Thymus (tissue), 11 donors: ENCODE data around the gene MED1. TPM values are rescaled to one million over a fixed set of nuclear protein-coding genes. Genes with fewer than 3 reads are reported as not detected.
"Not testable (repeated sequence)": the region's sequence is repeated elsewhere in the genome, so short reads cannot be mapped to it uniquely, and the experiment has no call there.

Experiments
- DNase-seq, 9 donors: peaks; one replicate each; pipeline ENCODE4 v3.0.0-alpha.2; 2013; ENCODE audit warnings: low spot score in 9 of 9, low read depth in 6 of 9, missing footprints in 1 of 9
- H3K27ac ChIP-seq, 2 donors: one replicate each; pipeline ENCODE4 v1.5.1; 2013; ENCODE audit warnings: control low read depth in 1 of 2, low read depth in 1 of 2, low read length in 1 of 2, mild to moderate bottlenecking in 1 of 2, moderate library complexity in 1 of 2
- H3K27me3 ChIP-seq, 2 donors: one replicate each; pipeline ENCODE4 v1.5.1; 2013; ENCODE audit warnings: low read length in 1 of 2; ENCODE audit not compliant: control insufficient read depth in 2 of 2, insufficient read depth in 1 of 2
- H3K36me3 ChIP-seq, 2 donors: one replicate each; pipeline ENCODE4 v1.5.1; 2013; ENCODE audit warnings: low read length in 1 of 2, mild to moderate bottlenecking in 1 of 2, moderate library complexity in 1 of 2; ENCODE audit not compliant: control insufficient read depth in 2 of 2, insufficient read depth in 2 of 2
- H3K4me1 ChIP-seq, 2 donors: one replicate each; pipeline ENCODE4 v1.5.1; 2013; ENCODE audit warnings: low read length in 2 of 2; ENCODE audit not compliant: control insufficient read depth in 2 of 2, insufficient read depth in 2 of 2
- H3K4me3 ChIP-seq, 2 donors: one replicate each; pipeline ENCODE4 v1.5.1; 2013; ENCODE audit warnings: low read length in 2 of 2, control low read depth in 1 of 2, mild to moderate bottlenecking in 1 of 2
- H3K9me3 ChIP-seq, 2 donors: one replicate each; pipeline ENCODE4 v1.5.1; 2013; ENCODE audit warnings: low read length in 1 of 2, mild to moderate bottlenecking in 1 of 2; ENCODE audit not compliant: control insufficient read depth in 2 of 2, insufficient read depth in 1 of 2
- WGBS: extraction: QIAGEN DNeasy Blood & Tissue Kit; methylation state at CpG from one replicate; pipeline ENCODE4 v1.1.7; 2013; 5-methylcytosine and 5-hydroxymethylcytosine counted together
- polyA plus RNA-seq: library from polyadenylated mRNA; stranded (reverse); fragments of 200-250 nt; gene quantifications from one replicate; pipeline ENCODE4 v1.2.3, GENCODE V29; 2013
- total RNA-seq: library from RNA; stranded (reverse); fragments of 120-200 nt; gene quantifications from one replicate; pipeline ENCODE4 v1.2.4, GENCODE V29; 2013
- donor health status: healthy.

Gene MED1
- total and polyA plus RNA-seq, 2 donors: 10.9 to 19.1 TPM

DNA sequence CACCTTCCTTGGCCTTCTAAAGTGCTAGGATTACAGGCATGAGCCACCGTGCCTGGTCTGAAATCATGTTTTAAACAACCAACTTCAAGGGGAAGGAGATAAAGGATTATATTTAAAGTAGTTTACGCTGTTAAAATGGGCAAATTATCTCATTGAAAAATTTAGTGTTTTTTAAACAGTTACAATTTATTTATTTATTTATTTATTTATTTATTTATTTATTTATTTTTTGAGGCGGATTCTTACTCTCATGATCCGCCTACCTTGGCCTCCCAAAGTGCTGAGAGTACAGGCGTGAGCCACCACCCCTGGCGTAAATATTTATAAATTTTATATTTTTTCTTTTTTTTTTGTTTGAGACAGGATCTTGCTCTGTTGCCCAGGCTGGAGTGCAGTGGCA lies 32.4 kb upstream of the MED1 start:
- Histone ChIP-seq H3K27me3 (no peaks in the 10 kb centered on the region), H3K36me3 (peaks cover 7 to 17% of the 10 kb centered on the region in 2 donors), H3K9me3 (no peaks in the 10 kb centered on the region), H3K27ac (no peak overlapping the region), H3K4me1 (no peaks in the 10 kb centered on the region), H3K4me3 (no peak overlapping the region)
- WGBS: 99% methylated on average over 6 of the region's 6 CpGs
- no peak for DNase-seq

DNA sequence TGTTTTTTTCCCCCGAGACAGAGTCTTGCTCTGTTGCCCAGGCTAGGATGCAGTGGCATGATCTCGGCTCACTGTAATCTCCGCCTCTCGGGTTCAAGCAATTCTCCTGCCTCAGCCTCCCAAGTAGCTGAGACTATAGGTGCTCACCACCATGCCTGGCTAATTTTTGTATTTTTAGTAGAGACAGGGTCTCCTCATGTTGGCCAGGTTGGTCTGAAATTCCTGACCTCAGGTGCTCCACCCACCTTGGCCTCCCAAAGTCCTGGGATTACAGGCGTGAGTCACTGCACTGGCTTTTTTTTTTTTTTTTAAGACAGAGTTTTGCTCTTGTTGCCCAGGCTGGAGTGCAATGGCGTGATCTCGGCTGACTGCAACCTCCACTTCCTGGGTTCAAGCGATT lies 28.6 kb upstream of the MED1 start:
- DNase-seq, H3K27ac ChIP-seq, H3K27me3 ChIP-seq, H3K4me1 ChIP-seq, H3K9me3 ChIP-seq, H3K4me3 ChIP-seq: not testable (repeated sequence)
- over 99% methylated on average over 8 of the region's 8 CpGs for WGBS
- peaks cover 20 to 27% of the 10 kb centered on the region in 2 donors for H3K36me3 ChIP-seq

DNA sequence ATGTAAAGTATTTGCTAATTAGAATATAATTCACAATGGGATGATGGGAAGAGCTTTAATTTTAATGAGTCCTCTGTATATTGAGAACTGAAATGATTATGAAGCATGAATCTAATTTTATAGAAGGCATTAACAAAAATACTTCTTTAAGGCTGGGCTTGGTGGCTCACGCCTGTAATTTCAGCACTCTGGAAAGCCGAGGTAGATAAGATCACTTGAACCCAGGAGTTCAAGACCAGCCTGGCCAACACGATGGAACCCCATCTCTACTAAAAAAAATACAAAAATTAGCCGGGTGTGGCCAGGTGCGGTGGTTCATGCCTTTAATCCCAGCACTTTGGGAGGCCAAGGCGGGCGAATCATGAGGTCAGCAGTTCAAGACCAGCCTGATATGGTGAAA lies 22.2 kb upstream of the MED1 start:
- peaks cover 33 to 53% of the 10 kb centered on the region in 2 donors for H3K36me3 ChIP-seq

DNA sequence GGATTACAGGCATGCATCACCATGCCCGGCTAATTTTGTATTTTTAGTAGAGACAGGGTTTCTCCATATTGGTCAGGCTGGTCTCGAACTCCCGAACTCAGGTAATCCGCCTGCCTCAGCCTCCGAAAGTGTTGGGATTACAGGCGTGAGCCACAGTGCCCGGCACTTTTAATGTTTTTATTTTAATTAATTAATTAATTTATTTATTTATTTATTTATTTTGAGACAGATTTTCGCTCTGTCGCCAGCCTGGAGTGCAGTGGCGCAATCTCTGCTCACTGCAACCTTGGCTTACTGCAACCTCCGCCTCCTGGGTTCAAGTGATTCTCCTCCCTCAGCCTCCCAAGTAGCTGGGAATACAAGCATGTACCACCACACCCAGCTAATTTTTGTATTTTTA lies 17.5 kb upstream of the MED1 start:
- H3K27ac ChIP-seq, H3K27me3 ChIP-seq, DNase-seq, H3K4me3 ChIP-seq, H3K9me3 ChIP-seq: not testable (repeated sequence)
- WGBS: 98% methylated on average over 11 of the region's 11 CpGs
- H3K36me3 ChIP-seq: peaks cover 17 to 32% of the 10 kb centered on the region in 2 donors
- peaks cover 0 to 10% of the 10 kb centered on the region in 2 donors for H3K4me1 ChIP-seq

More for the DNA sequence above, 22.2 kb upstream of the MED1 start:
- Histone ChIP-seq H3K4me1 (no peaks in the 10 kb centered on the region), H3K4me3 (no peak overlapping the region), H3K9me3 (no peaks in the 10 kb centered on the region), H3K27ac (no peak overlapping the region), H3K27me3 (no peaks in the 10 kb centered on the region)
- DNase-seq: no peak
- 91% methylated on average over 7 of the region's 7 CpGs for WGBS

DNA sequence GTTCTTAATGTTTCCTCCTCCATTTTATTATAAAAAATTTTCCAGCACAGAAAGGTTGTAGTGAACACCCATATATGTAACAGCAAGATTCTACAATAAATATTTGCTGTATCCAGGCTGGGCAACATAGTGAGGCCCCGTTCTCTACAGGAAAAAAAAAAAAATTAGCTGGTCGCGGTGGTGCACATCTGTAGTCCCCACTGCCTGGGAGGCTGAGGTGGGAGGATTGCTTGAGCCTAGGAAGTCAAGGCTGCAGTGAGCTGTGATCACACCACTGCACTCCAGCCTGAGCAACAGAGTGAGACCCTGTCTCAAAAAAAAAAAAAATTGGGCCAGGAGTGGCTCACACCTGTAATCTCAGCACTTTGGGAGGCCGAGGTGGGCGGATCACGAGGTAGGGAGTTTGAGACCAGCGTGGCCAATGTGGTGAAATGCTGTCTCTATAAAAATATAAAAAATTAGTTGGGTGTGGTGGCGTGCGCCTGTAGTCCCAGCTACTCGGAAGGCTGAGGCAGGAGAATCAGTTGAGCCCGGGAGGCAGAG lies 13.6 kb upstream of the MED1 start:
- not testable (repeated sequence) for H3K36me3 ChIP-seq, H3K9me3 ChIP-seq, H3K4me3 ChIP-seq, H3K27me3 ChIP-seq, H3K27ac ChIP-seq, DNase-seq
- WGBS: 93% methylated on average over 11 of the region's 11 CpGs
- peaks cover 0 to 10% of the 10 kb centered on the region in 2 donors for H3K4me1 ChIP-seq

DNA sequence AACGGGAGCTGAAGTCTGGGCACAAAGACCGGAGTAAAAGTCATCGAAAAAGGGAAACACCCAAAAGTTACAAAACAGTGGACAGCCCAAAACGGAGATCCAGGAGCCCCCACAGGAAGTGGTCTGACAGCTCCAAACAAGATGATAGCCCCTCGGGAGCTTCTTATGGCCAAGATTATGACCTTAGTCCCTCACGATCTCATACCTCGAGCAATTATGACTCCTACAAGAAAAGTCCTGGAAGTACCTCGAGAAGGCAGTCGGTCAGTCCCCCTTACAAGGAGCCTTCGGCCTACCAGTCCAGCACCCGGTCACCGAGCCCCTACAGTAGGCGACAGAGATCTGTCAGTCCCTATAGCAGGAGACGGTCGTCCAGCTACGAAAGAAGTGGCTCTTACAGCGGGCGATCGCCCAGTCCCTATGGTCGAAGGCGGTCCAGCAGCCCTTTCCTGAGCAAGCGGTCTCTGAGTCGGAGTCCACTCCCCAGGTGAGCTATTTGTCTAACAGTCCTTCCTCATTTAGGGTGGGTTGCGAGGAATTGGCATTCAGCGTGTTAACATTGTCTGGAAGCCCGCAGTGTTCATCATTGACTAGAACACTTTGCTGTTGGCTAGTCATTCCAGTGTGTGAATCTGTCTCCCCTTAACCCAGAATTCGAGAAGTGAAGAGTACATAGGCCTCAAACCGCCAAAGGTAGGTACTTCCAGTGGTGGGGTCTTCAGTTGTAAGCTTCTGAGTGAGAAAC lies 11.7 kb upstream of the MED1 start:
- H3K4me1 ChIP-seq: peaks cover 0 to 10% of the 10 kb centered on the region in 2 donors
- WGBS: 3% methylated on average over 28 of the region's 28 CpGs

DNA sequence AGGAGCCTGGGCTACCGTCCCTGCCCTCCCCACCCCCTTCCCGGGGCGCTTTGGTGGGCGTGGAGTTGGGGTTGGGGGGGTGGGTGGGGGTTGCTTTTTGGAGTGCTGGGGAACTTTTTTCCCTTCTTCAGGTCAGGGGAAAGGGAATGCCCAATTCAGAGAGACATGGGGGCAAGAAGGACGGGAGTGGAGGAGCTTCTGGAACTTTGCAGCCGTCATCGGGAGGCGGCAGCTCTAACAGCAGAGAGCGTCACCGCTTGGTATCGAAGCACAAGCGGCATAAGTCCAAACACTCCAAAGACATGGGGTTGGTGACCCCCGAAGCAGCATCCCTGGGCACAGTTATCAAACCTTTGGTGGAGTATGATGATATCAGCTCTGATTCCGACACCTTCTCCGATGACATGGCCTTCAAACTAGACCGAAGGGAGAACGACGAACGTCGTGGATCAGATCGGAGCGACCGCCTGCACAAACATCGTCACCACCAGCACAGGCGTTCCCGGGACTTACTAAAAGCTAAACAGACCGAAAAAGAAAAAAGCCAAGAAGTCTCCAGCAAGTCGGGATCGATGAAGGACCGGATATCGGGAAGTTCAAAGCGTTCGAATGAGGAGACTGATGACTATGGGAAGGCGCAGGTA lies 11.0 kb upstream of the MED1 start:
- Histone ChIP-seq H3K27ac (peak overlapping the region; percentile 94 to 98), H3K4me3 (peak overlapping the region; percentile 67 to 79), H3K36me3 (no peaks in the 10 kb centered on the region), H3K4me1 (peaks cover 0 to 10% of the 10 kb centered on the region in 2 donors), H3K9me3 (peaks cover 0 to 5% of the 10 kb centered on the region in 2 donors), H3K27me3 (no peaks in the 10 kb centered on the region)
- peak in 2 of 9 donors; percentile 33 to 39 for DNase-seq
- WGBS: under 1% methylated on average over 34 of the region's 34 CpGs

More for the DNA sequence above, 11.7 kb upstream of the MED1 start:
- peak in 4 of 9 donors; percentile 14 to 61 (median 29) for DNase-seq
- H3K27ac ChIP-seq: no peak overlapping the region
- H3K4me3 ChIP-seq: peak overlapping the region; percentile 67 to 79
- H3K27me3 ChIP-seq: no peaks in the 10 kb centered on the region
- peaks cover 0 to 5% of the 10 kb centered on the region in 2 donors for H3K9me3 ChIP-seq
- H3K36me3 ChIP-seq: no peaks in the 10 kb centered on the region

DNA sequence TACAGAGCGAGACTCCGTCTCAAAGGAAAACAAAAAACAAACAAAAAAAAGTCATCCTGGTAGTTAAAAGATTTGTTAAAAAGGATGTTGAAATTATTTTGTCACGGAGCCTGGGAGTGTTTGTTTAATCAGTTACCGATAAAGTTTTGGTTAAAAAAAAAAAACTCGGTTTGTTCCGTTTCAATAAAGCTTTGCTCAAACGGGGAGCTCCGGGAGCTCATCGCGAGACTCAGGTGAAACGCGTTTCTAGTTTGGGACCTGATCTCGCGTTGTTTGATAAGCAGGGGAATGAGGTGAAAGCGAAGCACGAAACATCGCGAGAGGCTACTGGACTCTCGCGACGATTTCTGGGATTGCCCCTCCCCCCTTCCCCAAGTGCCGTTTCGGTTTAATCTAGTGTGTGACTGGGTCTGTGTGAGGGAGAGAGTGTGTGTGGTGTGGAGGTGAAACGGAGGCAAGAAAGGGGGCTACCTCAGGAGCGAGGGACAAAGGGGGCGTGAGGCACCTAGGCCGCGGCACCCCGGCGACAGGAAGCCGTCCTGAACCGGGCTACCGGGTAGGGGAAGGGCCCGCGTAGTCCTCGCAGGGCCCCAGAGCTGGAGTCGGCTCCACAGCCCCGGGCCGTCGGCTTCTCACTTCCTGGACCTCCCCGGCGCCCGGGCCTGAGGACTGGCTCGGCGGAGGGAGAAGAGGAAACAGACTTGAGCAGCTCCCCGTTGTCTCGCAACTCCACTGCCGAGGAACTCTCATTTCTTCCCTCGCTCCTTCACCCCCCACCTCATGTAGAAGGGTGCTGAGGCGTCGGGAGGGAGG lies 10.3 kb upstream of the MED1 start, which contains the start of gene CDK12:
TSS of gene CDK12 (plus strand) at position 374 of the 813 bp plus-strand sequence. CDS start 586 bp downstream, outside the sequence.
- 1% methylated on average over 51 of the region's 51 CpGs for WGBS
- peak; percentile 97 to 100 (median 99) for DNase-seq

More for the DNA sequence above, 10.3 kb upstream of the MED1 start, which contains the start of gene CDK12:
- Histone ChIP-seq H3K4me3 (peak within 1 kb of the TSS; percentile 67 to 79), H3K36me3 (no peaks in the 10 kb centered on the region), H3K27me3 (no peaks in the 10 kb centered on the region), H3K4me1 (peaks cover 0 to 10% of the 10 kb centered on the region in 2 donors), H3K27ac (peak within 1 kb of the TSS; percentile 94 to 98), H3K9me3 (peaks cover 0 to 5% of the 10 kb centered on the region in 2 donors)
